Hematopoietic multipotent progenitor cell treated with erythropoietin and hydrocortisone succinate and interleukin-3 and kit ligand, for 4 days (in vitro differentiated cells): ENCODE results near the gene SNX33.
A peak's percentile ranks its signal among the peaks of the same experiment; 100 is the strongest.

ENCODE experiments used
- DNase-seq: peaks from one replicate; pipeline ENCODE4 v3.0.0-alpha.2; 2015

SNX33 gene

GRCh38 chr15:75641603-75642002, 6.1 kb upstream of the SNX33 start:
- no peak for DNase-seq

GRCh38 chr15:75644376-75644775, 3.3 kb upstream of the SNX33 start:
- DNase-seq: no peak

DNA sequence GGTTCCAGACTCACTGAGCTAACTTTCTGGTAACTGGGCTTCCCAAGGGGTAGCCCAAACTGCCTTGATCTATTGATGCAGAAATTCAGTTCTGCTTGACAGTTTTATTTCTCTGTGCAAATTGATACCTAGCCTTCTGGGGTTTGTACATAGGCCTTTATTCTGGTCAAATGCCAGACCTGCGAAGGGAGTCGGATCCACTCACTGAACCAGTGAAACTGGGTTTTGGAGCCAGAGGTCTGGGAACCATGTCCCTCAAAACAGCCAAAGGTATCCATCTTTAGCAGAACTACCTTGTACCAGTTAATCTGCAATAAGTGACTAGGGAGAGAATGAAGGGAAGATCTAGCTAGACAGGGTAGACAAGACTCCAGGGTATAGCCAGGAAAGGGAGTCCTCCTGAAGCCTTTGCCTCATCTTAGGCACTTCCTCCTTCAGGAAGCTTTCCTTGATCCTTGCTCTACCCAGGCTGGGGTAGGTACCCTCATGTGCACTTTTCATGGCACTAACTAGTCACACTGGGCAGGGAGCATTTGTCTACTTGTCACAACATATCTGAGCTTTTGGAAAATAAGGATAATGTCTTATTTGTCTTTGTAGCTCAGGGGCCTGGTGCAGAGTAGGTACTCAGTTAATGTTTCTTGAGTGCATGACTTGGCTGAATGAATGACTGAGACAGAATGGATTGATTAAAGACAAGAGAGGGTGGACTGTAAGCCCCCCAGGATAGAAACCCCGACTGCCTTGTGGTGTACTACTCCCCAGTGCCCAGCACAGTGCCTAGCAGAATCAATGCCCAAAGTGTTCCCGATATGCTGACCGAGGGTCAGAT, 1.4 kb upstream of the SNX33 start:
- DNase-seq: no peak

GRCh38 chr15:75646944-75647364, 758 bp upstream of the SNX33 start:
- DNase-seq: peak; percentile 29

- no peak for DNase-seq
Measured at GRCh38 chr15:75648156-75649000, 666 bp downstream of the SNX33 start.

DNA sequence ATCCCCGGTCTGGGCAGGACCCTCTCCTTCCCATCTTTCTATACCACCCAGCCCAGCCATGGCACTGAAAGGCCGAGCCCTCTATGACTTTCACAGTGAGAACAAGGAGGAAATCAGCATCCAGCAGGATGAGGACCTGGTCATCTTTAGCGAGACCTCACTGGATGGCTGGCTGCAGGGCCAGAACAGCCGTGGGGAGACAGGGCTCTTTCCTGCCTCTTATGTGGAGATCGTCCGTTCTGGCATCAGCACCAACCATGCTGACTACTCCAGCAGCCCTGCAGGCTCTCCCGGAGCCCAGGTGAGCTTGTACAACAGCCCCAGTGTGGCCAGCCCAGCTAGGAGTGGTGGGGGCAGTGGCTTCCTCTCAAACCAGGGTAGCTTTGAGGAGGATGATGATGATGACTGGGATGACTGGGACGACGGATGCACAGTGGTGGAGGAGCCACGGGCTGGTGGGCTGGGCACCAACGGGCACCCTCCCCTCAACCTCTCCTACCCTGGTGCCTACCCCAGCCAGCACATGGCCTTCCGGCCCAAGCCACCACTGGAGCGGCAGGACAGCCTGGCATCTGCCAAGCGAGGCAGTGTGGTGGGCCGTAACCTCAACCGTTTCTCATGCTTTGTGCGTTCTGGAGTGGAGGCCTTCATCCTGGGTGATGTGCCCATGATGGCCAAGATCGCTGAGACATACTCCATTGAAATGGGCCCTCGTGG, 1.5 kb downstream of the SNX33 start:
- no peak for DNase-seq

- no peak for DNase-seq
Measured at GRCh38 chr15:75649848-75650247, 2.1 kb downstream of the SNX33 start.

GRCh38 chr15:75650908-75651809, 3.4 kb downstream of the SNX33 start:
- DNase-seq: no peak

GRCh38 chr15:75651810-75652543, 4.3 kb downstream of the SNX33 start:
- peak; percentile 27 for DNase-seq

DNA sequence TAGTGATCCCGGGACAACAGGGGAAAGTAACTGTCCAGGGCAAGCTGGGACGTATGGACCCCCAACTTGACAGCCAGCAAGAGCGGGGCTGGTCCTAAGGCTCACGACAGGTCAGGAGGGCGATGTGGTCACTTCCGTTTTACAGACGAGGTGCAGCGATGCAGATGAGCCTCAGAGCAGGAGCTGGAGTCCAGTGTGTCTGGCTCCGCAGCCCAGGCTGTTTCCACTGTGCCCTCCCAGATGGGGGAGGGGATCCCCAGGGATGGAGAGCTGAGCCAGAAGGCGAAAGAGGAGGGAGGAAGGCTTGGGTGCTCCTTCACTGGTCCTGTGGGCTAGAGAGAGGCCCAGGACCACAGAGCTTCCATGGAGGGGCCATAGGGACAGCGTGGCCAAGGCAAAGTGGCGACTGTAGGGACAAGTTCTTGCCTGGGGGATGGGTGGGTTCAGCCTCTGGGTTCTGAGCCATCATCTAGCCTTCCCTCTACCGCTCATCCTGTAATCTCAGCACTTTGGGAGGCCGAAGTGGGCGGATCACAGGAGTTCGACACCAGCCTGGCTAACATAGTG, 5.7 kb downstream of the SNX33 start:
- DNase-seq: no peak

GRCh38 chr15:75654201-75654907, 6.6 kb downstream of the SNX33 start:
- no peak for DNase-seq

DNA sequence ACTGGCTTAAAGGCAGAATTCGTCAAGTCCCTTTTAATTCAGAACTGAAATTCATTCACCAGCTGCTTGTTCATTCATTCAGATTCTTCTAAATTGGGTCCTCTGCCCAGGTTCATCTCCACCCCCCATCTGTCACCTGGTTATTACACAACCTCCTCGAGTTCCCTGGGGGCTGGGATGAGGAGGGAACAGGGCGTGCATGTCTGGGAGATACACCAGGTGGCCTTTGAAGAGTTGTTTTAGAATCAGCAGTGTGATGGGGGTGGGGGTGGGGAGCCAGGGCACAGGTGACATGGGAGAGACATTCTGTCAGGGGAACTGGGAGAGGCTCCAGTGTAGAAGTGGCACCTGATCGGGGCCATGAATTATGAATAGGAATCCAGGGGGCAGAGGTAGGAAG, 8.2 kb downstream of the SNX33 start:
- DNase-seq: no peak

DNA sequence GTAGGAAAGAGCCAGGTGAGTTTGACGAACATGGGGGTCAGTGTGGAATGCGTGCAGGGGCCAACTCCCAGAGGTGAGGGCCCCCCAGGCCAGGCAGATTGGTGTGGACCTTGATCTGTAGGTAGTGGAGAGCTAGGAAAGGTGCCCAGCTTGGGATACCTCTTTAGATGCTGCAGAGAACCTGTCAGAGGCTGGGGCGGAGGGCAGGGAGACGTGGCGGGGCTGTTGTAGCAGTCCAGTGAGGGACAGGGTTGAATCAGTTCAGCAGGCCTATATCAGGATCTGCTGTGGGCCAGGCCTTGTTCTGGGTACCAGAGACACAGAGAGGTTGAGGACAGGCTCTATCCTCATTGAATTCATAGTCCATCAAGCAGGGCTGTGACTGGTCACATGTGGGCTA, 8.6 kb downstream of the SNX33 start:
- DNase-seq: no peak

DNA sequence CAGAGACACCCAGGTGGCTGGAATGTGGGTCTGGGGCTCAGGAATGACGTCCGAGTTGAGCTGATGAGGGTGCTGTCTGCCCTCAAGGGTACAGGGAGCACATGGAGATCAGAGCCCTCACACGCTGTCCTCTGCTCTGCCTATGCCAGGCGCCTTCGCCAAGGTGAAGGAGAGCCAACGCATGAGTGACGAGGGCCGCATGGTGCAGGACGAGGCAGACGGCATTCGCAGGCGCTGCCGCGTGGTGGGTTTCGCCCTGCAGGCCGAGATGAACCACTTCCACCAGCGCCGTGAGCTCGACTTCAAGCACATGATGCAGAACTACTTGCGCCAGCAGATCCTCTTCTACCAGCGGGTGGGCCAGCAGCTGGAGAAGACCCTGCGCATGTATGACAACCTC, 9.1 kb downstream of the SNX33 start:
- DNase-seq: no peak

DNA sequence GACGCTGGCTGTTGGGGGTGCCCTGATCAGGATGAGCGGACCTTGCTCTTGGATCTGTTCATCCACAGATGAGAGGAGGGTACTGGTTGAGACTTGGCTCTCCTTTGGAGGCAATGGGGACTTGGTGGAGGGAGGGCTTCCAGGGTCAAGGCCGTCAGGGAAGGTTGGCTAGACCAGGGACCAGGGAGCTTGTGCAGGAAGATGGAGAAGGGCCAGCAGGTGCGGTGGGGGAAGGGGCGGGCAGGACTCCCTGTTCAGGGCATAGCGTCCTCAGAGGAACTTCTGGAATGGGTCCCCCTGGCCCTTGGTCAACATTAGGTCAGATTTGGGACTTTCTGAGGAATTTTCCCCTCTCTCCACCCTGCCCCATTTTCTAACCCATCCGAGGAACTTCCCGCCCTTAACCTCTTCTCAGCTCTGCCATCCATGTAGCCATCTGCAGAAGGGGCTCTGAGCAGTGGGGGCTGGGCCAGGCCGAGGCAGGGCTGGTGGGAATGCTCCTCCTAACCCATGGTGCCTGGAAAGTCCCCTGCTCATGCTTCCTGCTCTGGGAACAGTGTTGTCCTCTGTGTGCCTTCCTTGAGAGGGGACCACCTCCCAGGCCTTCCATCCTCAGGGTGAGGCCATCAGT, 11.5 kb downstream of the SNX33 start:
- DNase-seq: no peak

DNA sequence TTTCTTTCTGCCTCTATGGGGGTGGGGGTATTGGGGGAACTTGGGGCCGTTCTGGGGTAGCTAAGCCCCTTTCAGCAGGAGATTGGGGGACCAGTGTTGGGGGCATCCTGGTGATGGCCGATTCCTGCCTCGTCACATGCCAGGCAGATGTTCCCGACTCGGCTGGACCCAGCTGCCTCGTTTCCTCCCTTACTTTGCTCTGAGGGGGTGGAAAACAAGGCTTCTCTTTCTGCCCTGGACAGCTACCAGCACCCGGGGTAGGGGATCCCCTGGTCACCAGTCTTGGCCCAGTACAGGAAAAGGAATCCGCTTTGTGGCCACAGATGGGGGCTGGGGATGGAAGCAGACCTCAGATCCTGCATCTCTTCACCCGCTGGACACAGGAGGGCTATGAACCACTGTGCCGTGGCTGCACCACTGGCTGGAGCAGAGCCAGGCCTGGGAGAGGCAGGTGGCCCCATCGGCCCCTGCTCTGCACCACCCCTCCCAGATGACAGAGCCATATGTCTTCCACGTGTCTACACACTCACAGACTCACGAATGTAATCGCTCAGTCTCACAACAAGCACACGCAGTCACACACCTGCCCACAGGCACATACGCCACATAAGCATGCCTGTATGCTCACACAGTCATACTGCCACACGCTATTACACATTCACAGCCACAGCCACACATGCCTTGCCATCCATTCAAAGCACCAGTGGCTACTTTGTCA, 12.4 kb downstream of the SNX33 start:
- no peak for DNase-seq

GRCh38 chr15:75661100-75661755, 13.5 kb downstream of the SNX33 start:
- no peak for DNase-seq

- DNase-seq: no peak
Measured at GRCh38 chr15:75661756-75662140, 14.0 kb downstream of the SNX33 start.
